Endothelial cell of umbilical vein (primary cell): ENCODE data around the gene VPS36.

Experiments used
- EZH2 ChIP-seq: IDR thresholded peaks from 2 replicates; pipeline ENCODE4 v1.6.1; 2012; ENCODE audit warnings: borderline replicate concordance, low read depth, mild to moderate bottlenecking, moderate library complexity, low read length, inconsistent platforms; ENCODE audit not compliant: severe bottlenecking
- FOS ChIP-seq: IDR thresholded peaks from 2 replicates; pipeline ENCODE4 v1.6.1; 2011; ENCODE audit warnings: mild to moderate bottlenecking, low read length, moderate library complexity, borderline replicate concordance; ENCODE audit not compliant: insufficient read depth
- GATA2 ChIP-seq: IDR thresholded peaks from 2 replicates; pipeline ENCODE4 v1.7.0; 2011; ENCODE audit warnings: low read depth, mild to moderate bottlenecking, moderate library complexity, mixed read lengths, low read length; ENCODE audit not compliant: insufficient read length, insufficient read depth
- POLR2A ChIP-seq: IDR thresholded peaks from 2 replicates; pipeline ENCODE4 v1.6.1; 2012; ENCODE audit warnings: low read depth, mild to moderate bottlenecking, control low read depth, low read length
- POLR2AphosphoS5 ChIP-seq: IDR thresholded peaks from 2 replicates; pipeline ENCODE4 v1.6.1; 2012; ENCODE audit warnings: low read depth, mild to moderate bottlenecking, control low read depth, low read length, moderate library complexity; ENCODE audit not compliant: insufficient read depth
- TF ChIP-seq, protein P1 (sequence below), 2 donors: IDR thresholded peaks; 1 replicate in 1 of 2; 2 replicates in 1 of 2; pipeline ENCODE4 v1.5.1; 2011; ENCODE audit warnings: low read length in 2 of 2, mild to moderate bottlenecking in 2 of 2, moderate library complexity in 2 of 2, control low read depth in 1 of 2, inconsistent platforms in 1 of 2, low read depth in 1 of 2; ENCODE audit not compliant: insufficient read depth in 1 of 2; ENCODE audit errors: extremely low read depth in 1 of 2

DNA sequence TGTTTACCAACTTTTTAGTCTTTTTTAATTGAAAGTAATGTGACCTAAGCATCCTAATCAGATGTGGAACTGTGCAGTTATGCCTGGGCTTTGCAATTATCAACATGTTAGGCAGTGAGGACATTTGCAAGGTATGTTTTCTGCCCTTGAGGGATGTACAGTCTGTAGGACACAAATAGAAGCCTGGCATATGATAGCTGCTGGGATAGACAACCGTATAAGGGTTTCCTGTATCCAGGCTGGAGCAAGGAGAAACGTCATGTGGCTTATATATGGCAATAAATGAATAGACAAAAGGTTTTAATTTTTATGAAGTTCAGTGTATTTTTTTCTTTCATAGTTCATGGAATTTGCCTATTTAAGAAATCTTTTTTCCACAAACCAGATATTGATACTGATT lies 2.0 kb upstream of the VPS36 start:
- TF ChIP-seq, protein P1, sequence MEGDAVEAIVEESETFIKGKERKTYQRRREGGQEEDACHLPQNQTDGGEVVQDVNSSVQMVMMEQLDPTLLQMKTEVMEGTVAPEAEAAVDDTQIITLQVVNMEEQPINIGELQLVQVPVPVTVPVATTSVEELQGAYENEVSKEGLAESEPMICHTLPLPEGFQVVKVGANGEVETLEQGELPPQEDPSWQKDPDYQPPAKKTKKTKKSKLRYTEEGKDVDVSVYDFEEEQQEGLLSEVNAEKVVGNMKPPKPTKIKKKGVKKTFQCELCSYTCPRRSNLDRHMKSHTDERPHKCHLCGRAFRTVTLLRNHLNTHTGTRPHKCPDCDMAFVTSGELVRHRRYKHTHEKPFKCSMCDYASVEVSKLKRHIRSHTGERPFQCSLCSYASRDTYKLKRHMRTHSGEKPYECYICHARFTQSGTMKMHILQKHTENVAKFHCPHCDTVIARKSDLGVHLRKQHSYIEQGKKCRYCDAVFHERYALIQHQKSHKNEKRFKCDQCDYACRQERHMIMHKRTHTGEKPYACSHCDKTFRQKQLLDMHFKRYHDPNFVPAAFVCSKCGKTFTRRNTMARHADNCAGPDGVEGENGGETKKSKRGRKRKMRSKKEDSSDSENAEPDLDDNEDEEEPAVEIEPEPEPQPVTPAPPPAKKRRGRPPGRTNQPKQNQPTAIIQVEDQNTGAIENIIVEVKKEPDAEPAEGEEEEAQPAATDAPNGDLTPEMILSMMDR (IDR thresholded peaks at IDR 0.05; ENCODE audit: extremely low read depth in 1 of 2, insufficient read depth in 1 of 2, low read depth in 1 of 2, low read length in 2 of 2): no peak
- TF ChIP-seq POLR2AphosphoS5 (no peak), POLR2A (no peak), GATA2 (no peak), FOS (no peak), EZH2 (no peak)
